Sigmoid colon (tissue), 4 donors: ENCODE measurements around the gene GRK6.

Experiments used
- CTCF ChIP-seq, 4 experiments: fragments of 450-650 bp in 3 of 4; fragments of 200-600 bp in 1 of 4; IDR thresholded peaks; one replicate each; pipeline ENCODE4 v1.5.1; 2016 to 2019; ENCODE audit warnings: antibody characterized with exemption in 4 of 4, mild to moderate bottlenecking in 3 of 4, moderate library complexity in 2 of 4
- POLR2A ChIP-seq, 2 donors: fragments of 450-650 bp; IDR thresholded peaks; one replicate each; pipeline ENCODE4 v1.6.1; 2016; ENCODE audit warnings: antibody characterized with exemption in 2 of 2, mild to moderate bottlenecking in 2 of 2, moderate library complexity in 2 of 2
- POLR2AphosphoS5 ChIP-seq, 4 donors: sonication (generic); formaldehyde crosslinking; IDR thresholded peaks; one replicate each; pipeline ENCODE4 v1.6.1; 2017; ENCODE audit warnings: antibody characterized with exemption in 4 of 4

GRCh38 chr5:177414481-177414880 is 12.0 kb upstream of the GRK6 start:
- TF ChIP-seq CTCF (IDR thresholded peaks at IDR 0.05) (no peak), POLR2AphosphoS5 (IDR thresholded peaks at IDR 0.05) (no peak), POLR2A (IDR thresholded peaks at IDR 0.05) (no peak)
